SK-N-SH (cell line): ENCODE results near the gene SCTR. TPM values are rescaled to one million over a fixed set of nuclear protein-coding genes. Genes with fewer than 3 reads are reported as not detected.

Source experiments
- CTCF ChIA-PET: fragments of 300-600, 350-600 bp; formaldehyde crosslinking; extraction: SDS; loops from one replicate; lab custom pipeline; 2021; lab: Yijun Ruan, JAX
- POLR2A ChIA-PET: fragments of 350-600 bp; sonication (Branson Sonifier 250); formaldehyde crosslinking; extraction: SDS; loops from one replicate; lab custom pipeline; 2020; ENCODE audit warnings: antibody characterized with exemption, inconsistent platforms; lab: Yijun Ruan, JAX
- DNase-seq: peaks from one replicate; pipeline ENCODE4 v3.0.0; 2012
- H2AFZ ChIP-seq: fragments of 200-600 bp; sonication (generic); 2 replicates; pipeline ENCODE4 v1.8.1; 2016; ENCODE audit warnings: antibody characterized with exemption, mild to moderate bottlenecking, low read depth
- H3F3A ChIP-seq: fragments of 200-600 bp; sonication (generic); replicated peaks from 2 replicates; pipeline ENCODE3; 2016; ENCODE audit warnings: antibody characterized with exemption, mild to moderate bottlenecking; ENCODE audit not compliant: insufficient read depth
- H3K27ac ChIP-seq, 2 experiments: fragments of 200-500 bp in 1 of 2; fragments of 200-600 bp in 1 of 2; sonication (Bioruptor generic) in 1 of 2; sonication (generic), shearing (Covaris generic) in 1 of 2; 2 replicates each; pipeline versions ENCODE4 v1.5.1 to v1.6.1; 2014 to 2016; ENCODE audit warnings: low read depth in 2 of 2, inconsistent platforms in 1 of 2, low read length in 1 of 2, mild to moderate bottlenecking in 1 of 2, mixed read lengths in 1 of 2
- H3K27me3 ChIP-seq: fragments of 200-600 bp; sonication (generic), shearing (Covaris generic); 2 replicates; pipeline ENCODE4 v1.6.1; 2016; ENCODE audit warnings: mixed run types; ENCODE audit not compliant: insufficient read depth
- H3K36me3 ChIP-seq, 2 experiments: fragments of 200-500 bp in 1 of 2; fragments of 200-600 bp in 1 of 2; sonication (Bioruptor generic) in 1 of 2; sonication (generic) in 1 of 2; replicated peaks in 1 of 2; 2 replicates each; pipeline versions ENCODE3 to v1.5.1; 2014 to 2016; ENCODE audit warnings: low read length in 1 of 2, mild to moderate bottlenecking in 1 of 2; ENCODE audit not compliant: insufficient read depth in 2 of 2, control insufficient read depth in 1 of 2
- H3K4me1 ChIP-seq, 2 experiments: fragments of 200-500 bp in 1 of 2; fragments of 200-600 bp in 1 of 2; sonication (Bioruptor generic) in 1 of 2; sonication (generic), shearing (Covaris generic) in 1 of 2; 2 replicates each; pipeline versions ENCODE4 v1.5.1 to v1.6.1; 2014 to 2016; ENCODE audit warnings: low read depth in 1 of 2, low read length in 1 of 2, mixed run types in 1 of 2; ENCODE audit not compliant: insufficient read depth in 2 of 2, control insufficient read depth in 1 of 2
- H3K4me2 ChIP-seq: fragments of 200-600 bp; sonication (generic), shearing (Covaris generic); 2 replicates; pipeline ENCODE4 v1.6.1; 2017; ENCODE audit warnings: mixed run types
- H3K4me3 ChIP-seq, 2 experiments: fragments of 200-500 bp in 1 of 2; fragments of 200-600 bp in 1 of 2; sonication (Bioruptor generic) in 1 of 2; sonication (generic), shearing (Covaris generic) in 1 of 2; 2 replicates each; pipeline versions ENCODE4 v1.5.1 to v1.8.1; 2014 to 2016; ENCODE audit warnings: low read depth in 2 of 2, inconsistent platforms in 1 of 2, low read length in 1 of 2, mild to moderate bottlenecking in 1 of 2, mixed read lengths in 1 of 2, moderate library complexity in 1 of 2
- H3K79me2 ChIP-seq: fragments of 200-600 bp; sonication (generic); 2 replicates; pipeline ENCODE4 v1.8.1; 2017; ENCODE audit warnings: mild to moderate bottlenecking; ENCODE audit not compliant: insufficient read depth
- H3K9ac ChIP-seq: fragments of 200-600 bp; sonication (generic); 2 replicates; pipeline ENCODE4 v1.6.1; 2017; ENCODE audit warnings: mixed run types
- H3K9me2 ChIP-seq: fragments of 200-600 bp; sonication (generic); 2 replicates; pipeline ENCODE4 v1.6.1; 2017; ENCODE audit warnings: mixed run types
- H3K9me3 ChIP-seq: fragments of 200-600 bp; sonication (generic); 2 replicates; pipeline ENCODE4 v1.6.1; 2017; ENCODE audit warnings: mixed run types, mild to moderate bottlenecking, moderate library complexity
- H4K20me1 ChIP-seq: fragments of 200-600 bp; sonication (generic); 2 replicates; pipeline ENCODE4 v1.6.1; 2017; ENCODE audit warnings: mild to moderate bottlenecking, mixed run types; ENCODE audit not compliant: insufficient read depth
- CHD2 ChIP-seq: fragments of 150-350 bp; IDR thresholded peaks from 2 replicates; pipeline ENCODE4 v1.6.1; 2018; ENCODE audit warnings: low read length; ENCODE audit not compliant: partially characterized antibody
- ELF1 ChIP-seq: IDR thresholded peaks from 2 replicates; pipeline ENCODE4 v1.4.0; 2012
- EP300 ChIP-seq, 2 experiments: IDR thresholded peaks; 2 replicates each; pipeline versions ENCODE4 v1.4.0 to v1.6.1; 2012; ENCODE audit warnings: borderline replicate concordance in 1 of 2, low read depth in 1 of 2, low read length in 1 of 2
- FOXJ3 ChIP-seq: sonication (generic); formaldehyde crosslinking; IDR thresholded peaks from 2 replicates; pipeline ENCODE4 v1.5.1; 2020; ENCODE audit warnings: mild to moderate bottlenecking, missing genetic modification reagents
- FOXM1 ChIP-seq: IDR thresholded peaks from 2 replicates; pipeline ENCODE4 v1.4.0; 2012; ENCODE audit warnings: low read depth, mild to moderate bottlenecking
- GATA2 ChIP-seq: sonication (generic); formaldehyde crosslinking; IDR thresholded peaks from 2 replicates; pipeline ENCODE4 v1.5.0; 2020; ENCODE audit warnings: mild to moderate bottlenecking, missing genetic modification reagents
- JUND ChIP-seq: IDR thresholded peaks from 2 replicates; pipeline ENCODE4 v1.4.0; 2012
- MAX ChIP-seq: IDR thresholded peaks from 2 replicates; pipeline ENCODE4 v1.4.0; 2012; ENCODE audit warnings: low read depth
- MXI1 ChIP-seq: IDR thresholded peaks from 2 replicates; pipeline ENCODE4 v1.6.1; 2012; ENCODE audit warnings: mild to moderate bottlenecking, low read depth, low read length, improper control_type of control experiment
- NFIC ChIP-seq: IDR thresholded peaks from 2 replicates; pipeline ENCODE4 v1.4.0; 2012; ENCODE audit warnings: borderline replicate concordance
- NRF1 ChIP-seq: IDR thresholded peaks from 2 replicates; pipeline ENCODE4 v1.6.1; 2012; ENCODE audit warnings: low read depth, mild to moderate bottlenecking, low read length
- RAD21 ChIP-seq: IDR thresholded peaks from 2 replicates; pipeline ENCODE4 v1.6.1; 2012; ENCODE audit warnings: mild to moderate bottlenecking, low read length
- RCOR1 ChIP-seq: fragments of 150-350 bp; IDR thresholded peaks from 2 replicates; pipeline ENCODE4 v1.6.1; 2017; ENCODE audit warnings: antibody characterized with exemption, low read length
- RFX5 ChIP-seq: IDR thresholded peaks from 2 replicates; pipeline ENCODE4 v1.6.1; 2012; ENCODE audit warnings: mild to moderate bottlenecking, improper control_type of control experiment, low read length
- RXRA ChIP-seq: IDR thresholded peaks from 2 replicates; pipeline ENCODE4 v1.4.0; 2012; ENCODE audit warnings: low read depth, mild to moderate bottlenecking, borderline replicate concordance
- SIN3A ChIP-seq: IDR thresholded peaks from 2 replicates; pipeline ENCODE4 v1.6.1; 2012; ENCODE audit warnings: low read depth, mild to moderate bottlenecking, low read length, moderate library complexity, borderline replicate concordance
- SMC3 ChIP-seq: IDR thresholded peaks from 2 replicates; pipeline ENCODE4 v1.6.1; 2012; ENCODE audit warnings: low read depth, low read length, improper control_type of control experiment
- TAF1 ChIP-seq: IDR thresholded peaks from 2 replicates; pipeline ENCODE4 v1.6.1; 2012; ENCODE audit warnings: low read depth, mild to moderate bottlenecking, low read length, moderate library complexity, borderline replicate concordance
- WGBS: methylation state at CpG from one replicate; pipeline ENCODE4 v1.1.6; 2017; ENCODE audit warnings: low lambda C conversion rate; 5-methylcytosine and 5-hydroxymethylcytosine counted together
- polyA plus RNA-seq, 3 experiments: library from polyadenylated mRNA; depleted of rRNA; stranded (reverse); fragments of >200 nt; gene quantifications; 2 replicates each; pipeline ENCODE4 v1.2.3, GENCODE V29; 2012
- TF ChIP-seq, protein P1 (sequence below): fragments of 200-600 bp; sonication (generic); IDR thresholded peaks from 2 replicates; pipeline ENCODE4 v1.6.1; 2017; ENCODE audit warnings: antibody characterized with exemption, mild to moderate bottlenecking, moderate library complexity
- TF ChIP-seq, protein P2 (sequence below): IDR thresholded peaks from 2 replicates; pipeline ENCODE4 v1.6.1; 2012; ENCODE audit warnings: mild to moderate bottlenecking, low read depth, low read length, moderate library complexity

The SCTR gene
- polyA plus RNA-seq, 1 of the 3 experiments (the other 2 are of a cell fraction) = not detected

- Histone ChIP-seq H4K20me1 (no peaks in the 10 kb centered on the region), H3K4me2 (peak overlapping the region; percentile 81), H3K4me3 (peak overlapping the region in 1 of 2 experiments; percentile 58; a peak in 2 of 4 replicates), H3K9ac (no peak overlapping the region), H3K9me2 (no peaks in the 10 kb centered on the region), H3F3A (no peaks in the 10 kb centered on the region), H3K27me3 (no peaks in the 10 kb centered on the region), H3K9me3 (no peaks in the 10 kb centered on the region), H3K4me1 (peaks cover 0 to 9% of the 10 kb centered on the region in 2 experiments; a peak in 2 of 4 replicates), H3K27ac (no peak overlapping the region), H2AFZ (no peak overlapping the region), H3K79me2 (no peaks in the 10 kb centered on the region), H3K36me3 (no peaks in the 10 kb centered on the region)
- DNase-seq = no peak
- 85% methylated on average over 11 of the region's 11 CpGs for WGBS
- ChIA-PET POLR2A (no interaction called here), CTCF (no interaction called here)
- TF ChIP-seq MXI1 = no peak
- TF ChIP-seq RFX5 = no peak
- no peak for TF ChIP-seq RAD21
- no peak for TF ChIP-seq SIN3A
- TF ChIP-seq FOXJ3 (CRISPR knock-in tag) = no peak
- TF ChIP-seq JUND = no peak
- TF ChIP-seq, protein P1, sequence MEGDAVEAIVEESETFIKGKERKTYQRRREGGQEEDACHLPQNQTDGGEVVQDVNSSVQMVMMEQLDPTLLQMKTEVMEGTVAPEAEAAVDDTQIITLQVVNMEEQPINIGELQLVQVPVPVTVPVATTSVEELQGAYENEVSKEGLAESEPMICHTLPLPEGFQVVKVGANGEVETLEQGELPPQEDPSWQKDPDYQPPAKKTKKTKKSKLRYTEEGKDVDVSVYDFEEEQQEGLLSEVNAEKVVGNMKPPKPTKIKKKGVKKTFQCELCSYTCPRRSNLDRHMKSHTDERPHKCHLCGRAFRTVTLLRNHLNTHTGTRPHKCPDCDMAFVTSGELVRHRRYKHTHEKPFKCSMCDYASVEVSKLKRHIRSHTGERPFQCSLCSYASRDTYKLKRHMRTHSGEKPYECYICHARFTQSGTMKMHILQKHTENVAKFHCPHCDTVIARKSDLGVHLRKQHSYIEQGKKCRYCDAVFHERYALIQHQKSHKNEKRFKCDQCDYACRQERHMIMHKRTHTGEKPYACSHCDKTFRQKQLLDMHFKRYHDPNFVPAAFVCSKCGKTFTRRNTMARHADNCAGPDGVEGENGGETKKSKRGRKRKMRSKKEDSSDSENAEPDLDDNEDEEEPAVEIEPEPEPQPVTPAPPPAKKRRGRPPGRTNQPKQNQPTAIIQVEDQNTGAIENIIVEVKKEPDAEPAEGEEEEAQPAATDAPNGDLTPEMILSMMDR = no peak
- TF ChIP-seq NRF1 = no peak
- TF ChIP-seq EP300 (IDR thresholded peaks at IDR 0.05; ENCODE audit: borderline replicate concordance in 1 of 2, low read depth in 1 of 2, low read length in 1 of 2) = no peak
- no peak for TF ChIP-seq TAF1
- no peak for TF ChIP-seq CHD2
- TF ChIP-seq RCOR1 = no peak
- TF ChIP-seq SMC3 = no peak
- TF ChIP-seq RXRA = no peak
- no peak for TF ChIP-seq FOXM1
- TF ChIP-seq NFIC = no peak
- TF ChIP-seq, protein P2, sequence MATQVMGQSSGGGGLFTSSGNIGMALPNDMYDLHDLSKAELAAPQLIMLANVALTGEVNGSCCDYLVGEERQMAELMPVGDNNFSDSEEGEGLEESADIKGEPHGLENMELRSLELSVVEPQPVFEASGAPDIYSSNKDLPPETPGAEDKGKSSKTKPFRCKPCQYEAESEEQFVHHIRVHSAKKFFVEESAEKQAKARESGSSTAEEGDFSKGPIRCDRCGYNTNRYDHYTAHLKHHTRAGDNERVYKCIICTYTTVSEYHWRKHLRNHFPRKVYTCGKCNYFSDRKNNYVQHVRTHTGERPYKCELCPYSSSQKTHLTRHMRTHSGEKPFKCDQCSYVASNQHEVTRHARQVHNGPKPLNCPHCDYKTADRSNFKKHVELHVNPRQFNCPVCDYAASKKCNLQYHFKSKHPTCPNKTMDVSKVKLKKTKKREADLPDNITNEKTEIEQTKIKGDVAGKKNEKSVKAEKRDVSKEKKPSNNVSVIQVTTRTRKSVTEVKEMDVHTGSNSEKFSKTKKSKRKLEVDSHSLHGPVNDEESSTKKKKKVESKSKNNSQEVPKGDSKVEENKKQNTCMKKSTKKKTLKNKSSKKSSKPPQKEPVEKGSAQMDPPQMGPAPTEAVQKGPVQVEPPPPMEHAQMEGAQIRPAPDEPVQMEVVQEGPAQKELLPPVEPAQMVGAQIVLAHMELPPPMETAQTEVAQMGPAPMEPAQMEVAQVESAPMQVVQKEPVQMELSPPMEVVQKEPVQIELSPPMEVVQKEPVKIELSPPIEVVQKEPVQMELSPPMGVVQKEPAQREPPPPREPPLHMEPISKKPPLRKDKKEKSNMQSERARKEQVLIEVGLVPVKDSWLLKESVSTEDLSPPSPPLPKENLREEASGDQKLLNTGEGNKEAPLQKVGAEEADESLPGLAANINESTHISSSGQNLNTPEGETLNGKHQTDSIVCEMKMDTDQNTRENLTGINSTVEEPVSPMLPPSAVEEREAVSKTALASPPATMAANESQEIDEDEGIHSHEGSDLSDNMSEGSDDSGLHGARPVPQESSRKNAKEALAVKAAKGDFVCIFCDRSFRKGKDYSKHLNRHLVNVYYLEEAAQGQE = no peak
- TF ChIP-seq GATA2 (CRISPR knock-in tag) = no peak
- no peak for TF ChIP-seq MAX
- no peak for TF ChIP-seq ELF1
Measured at GRCh38 chr2:119544939-119545475, 20.7 kb upstream of the SCTR start.
